HepG2 (cell line): Measurements from ENCODE around the gene DHRS7. TPM values are rescaled to one million over a fixed set of nuclear protein-coding genes. Genes with fewer than 3 reads are reported as not detected.
A peak's percentile ranks its signal among the peaks of the same experiment; 100 is the strongest.

Experiments
- KDM3A ChIP-seq: IDR thresholded peaks from 2 replicates; pipeline ENCODE4 v1.6.1; 2018; ENCODE audit warnings: low read depth, missing compliant biosample characterization
- SPEN ChIP-seq: sonication (generic); formaldehyde crosslinking; IDR thresholded peaks from 2 replicates; pipeline ENCODE4 v1.5.1; 2020; ENCODE audit warnings: low read depth, mild to moderate bottlenecking, missing genetic modification reagents
- ZMYM3 ChIP-seq: sonication (generic); formaldehyde crosslinking; IDR thresholded peaks from 2 replicates; pipeline ENCODE4 v1.5.1; 2020; ENCODE audit warnings: mild to moderate bottlenecking, missing genetic modification reagents
- ZNF256 ChIP-seq: sonication (generic); formaldehyde crosslinking; conservative IDR thresholded peaks from 2 replicates; pipeline ENCODE4 v1.4.0; 2020; ENCODE audit warnings: missing genetic modification reagents
- ZNF501 ChIP-seq: sonication (generic); formaldehyde crosslinking; IDR thresholded peaks from 2 replicates; pipeline ENCODE4 v1.5.1; 2020; ENCODE audit warnings: mild to moderate bottlenecking, moderate library complexity, missing genetic modification reagents
- ZNF775 ChIP-seq: sonication (generic); formaldehyde crosslinking; IDR thresholded peaks from 2 replicates; pipeline ENCODE4 v1.4.0; 2020; ENCODE audit warnings: missing genetic modification reagents, mild to moderate bottlenecking, moderate library complexity, borderline replicate concordance
- polyA plus RNA-seq, 8 experiments: library from polyadenylated mRNA; depleted of rRNA in 3 of 8; stranded (reverse) in 7 of 8; unstranded in 1 of 8; fragments of >200 nt; fragmentation: Illumina TruSeq in 4 of 8; extraction: Trizol in 4 of 8; gene quantifications; 2 replicates each; pipeline versions ENCODE4 v1.2.1 to v1.2.3, GENCODE V29; 2011 to 2016; ENCODE audit warnings: low read depth in 4 of 8, missing spikeins in 1 of 8, mixed read lengths in 1 of 8; ENCODE audit not compliant: insufficient read depth in 1 of 8
- total RNA-seq, 5 experiments: library from RNA; depleted of rRNA; stranded (reverse); fragments of >200 nt; fragmentation: Illumina TruSeq; extraction: Trizol; gene quantifications; 2 replicates each; pipeline ENCODE4 v1.2.3, GENCODE V29; 2016; ENCODE audit warnings: low read depth in 1 of 5
- TF ChIP-seq, protein P1 (sequence below), 2 experiments: fragments of 450-650 bp in 1 of 2; sonication (generic) in 1 of 2; formaldehyde crosslinking in 1 of 2; IDR thresholded peaks; 2 replicates each; pipeline versions ENCODE4 v1.6.1 to v1.8.0; 2016 to 2022; ENCODE audit warnings: antibody characterized with exemption in 1 of 2, mild to moderate bottlenecking in 1 of 2, missing genetic modification reagents in 1 of 2
- TF ChIP-seq, protein P2 (sequence below): sonication (generic); formaldehyde crosslinking; IDR thresholded peaks from 2 replicates; pipeline ENCODE4; 2020; ENCODE audit warnings: missing genetic modification reagents, mild to moderate bottlenecking, borderline replicate concordance
- TF ChIP-seq, protein P3 (sequence below): IDR thresholded peaks from 2 replicates; pipeline ENCODE4 v1.6.1; 2016; ENCODE audit warnings: mild to moderate bottlenecking
- TF ChIP-seq, protein P4 (sequence below): IDR thresholded peaks from 2 replicates; pipeline ENCODE4 v1.6.1; 2012; ENCODE audit warnings: low read length, improper control_type of control experiment

The DHRS7 gene
- total and polyA plus RNA-seq, 2 of the 13 experiments (the other 11 are each of a cell fraction or from before 2014, with no cell fraction given): 20.8 to 44.4 TPM

DNA sequence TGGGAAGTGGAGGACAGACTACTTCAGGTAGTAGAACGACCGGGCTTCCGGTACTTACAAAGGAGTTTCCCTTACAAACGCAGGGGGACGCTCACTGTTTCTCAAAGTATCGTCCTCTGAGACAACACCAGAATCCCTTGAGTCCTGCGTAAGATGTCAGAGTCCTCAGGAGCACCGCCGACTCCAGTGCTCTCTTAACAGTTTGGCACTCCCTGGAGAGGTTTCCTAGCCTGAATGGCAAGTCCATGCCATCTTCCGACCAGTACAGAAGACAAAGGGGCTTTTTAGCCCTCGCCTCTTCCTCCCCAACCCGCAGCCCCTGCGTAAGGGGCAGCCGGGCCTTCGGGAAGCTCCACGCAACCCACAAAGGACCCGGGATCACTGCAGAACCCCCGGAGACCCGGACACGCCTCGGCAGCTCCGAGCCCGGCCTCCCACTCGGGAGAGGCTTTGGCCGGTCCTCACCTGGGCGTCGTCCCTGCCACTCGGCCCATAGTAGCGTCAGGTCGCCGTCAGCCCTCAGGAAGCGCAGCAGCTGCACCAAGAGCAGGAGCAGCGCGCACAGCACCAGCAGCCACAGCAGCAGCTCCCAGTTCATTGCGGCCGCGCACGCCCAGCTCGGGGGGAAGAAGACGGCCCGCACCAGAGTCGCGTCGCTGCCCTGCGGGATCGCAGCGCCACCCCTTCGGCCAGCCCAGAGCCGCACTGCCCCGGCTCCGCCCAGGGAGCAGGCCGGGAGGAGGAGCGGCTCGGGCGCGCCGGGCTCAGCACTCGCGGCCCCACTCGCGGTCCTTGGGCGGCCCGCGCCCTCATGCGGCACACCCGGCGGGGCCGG lies at the start of gene DHRS7 (continued):
- TF ChIP-seq, protein P1, sequence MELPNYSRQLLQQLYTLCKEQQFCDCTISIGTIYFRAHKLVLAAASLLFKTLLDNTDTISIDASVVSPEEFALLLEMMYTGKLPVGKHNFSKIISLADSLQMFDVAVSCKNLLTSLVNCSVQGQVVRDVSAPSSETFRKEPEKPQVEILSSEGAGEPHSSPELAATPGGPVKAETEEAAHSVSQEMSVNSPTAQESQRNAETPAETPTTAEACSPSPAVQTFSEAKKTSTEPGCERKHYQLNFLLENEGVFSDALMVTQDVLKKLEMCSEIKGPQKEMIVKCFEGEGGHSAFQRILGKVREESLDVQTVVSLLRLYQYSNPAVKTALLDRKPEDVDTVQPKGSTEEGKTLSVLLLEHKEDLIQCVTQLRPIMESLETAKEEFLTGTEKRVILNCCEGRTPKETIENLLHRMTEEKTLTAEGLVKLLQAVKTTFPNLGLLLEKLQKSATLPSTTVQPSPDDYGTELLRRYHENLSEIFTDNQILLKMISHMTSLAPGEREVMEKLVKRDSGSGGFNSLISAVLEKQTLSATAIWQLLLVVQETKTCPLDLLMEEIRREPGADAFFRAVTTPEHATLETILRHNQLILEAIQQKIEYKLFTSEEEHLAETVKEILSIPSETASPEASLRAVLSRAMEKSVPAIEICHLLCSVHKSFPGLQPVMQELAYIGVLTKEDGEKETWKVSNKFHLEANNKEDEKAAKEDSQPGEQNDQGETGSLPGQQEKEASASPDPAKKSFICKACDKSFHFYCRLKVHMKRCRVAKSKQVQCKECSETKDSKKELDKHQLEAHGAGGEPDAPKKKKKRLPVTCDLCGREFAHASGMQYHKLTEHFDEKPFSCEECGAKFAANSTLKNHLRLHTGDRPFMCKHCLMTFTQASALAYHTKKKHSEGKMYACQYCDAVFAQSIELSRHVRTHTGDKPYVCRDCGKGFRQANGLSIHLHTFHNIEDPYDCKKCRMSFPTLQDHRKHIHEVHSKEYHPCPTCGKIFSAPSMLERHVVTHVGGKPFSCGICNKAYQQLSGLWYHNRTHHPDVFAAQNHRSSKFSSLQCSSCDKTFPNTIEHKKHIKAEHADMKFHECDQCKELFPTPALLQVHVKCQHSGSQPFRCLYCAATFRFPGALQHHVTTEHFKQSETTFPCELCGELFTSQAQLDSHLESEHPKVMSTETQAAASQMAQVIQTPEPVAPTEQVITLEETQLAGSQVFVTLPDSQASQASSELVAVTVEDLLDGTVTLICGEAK (IDR thresholded peaks at IDR 0.05): no peak
- TF ChIP-seq, protein P1 (CRISPR knock-in tag; IDR thresholded peaks at IDR 0.05): no peak; the same call in none of the 2 replicates
- TF ChIP-seq, protein P2, sequence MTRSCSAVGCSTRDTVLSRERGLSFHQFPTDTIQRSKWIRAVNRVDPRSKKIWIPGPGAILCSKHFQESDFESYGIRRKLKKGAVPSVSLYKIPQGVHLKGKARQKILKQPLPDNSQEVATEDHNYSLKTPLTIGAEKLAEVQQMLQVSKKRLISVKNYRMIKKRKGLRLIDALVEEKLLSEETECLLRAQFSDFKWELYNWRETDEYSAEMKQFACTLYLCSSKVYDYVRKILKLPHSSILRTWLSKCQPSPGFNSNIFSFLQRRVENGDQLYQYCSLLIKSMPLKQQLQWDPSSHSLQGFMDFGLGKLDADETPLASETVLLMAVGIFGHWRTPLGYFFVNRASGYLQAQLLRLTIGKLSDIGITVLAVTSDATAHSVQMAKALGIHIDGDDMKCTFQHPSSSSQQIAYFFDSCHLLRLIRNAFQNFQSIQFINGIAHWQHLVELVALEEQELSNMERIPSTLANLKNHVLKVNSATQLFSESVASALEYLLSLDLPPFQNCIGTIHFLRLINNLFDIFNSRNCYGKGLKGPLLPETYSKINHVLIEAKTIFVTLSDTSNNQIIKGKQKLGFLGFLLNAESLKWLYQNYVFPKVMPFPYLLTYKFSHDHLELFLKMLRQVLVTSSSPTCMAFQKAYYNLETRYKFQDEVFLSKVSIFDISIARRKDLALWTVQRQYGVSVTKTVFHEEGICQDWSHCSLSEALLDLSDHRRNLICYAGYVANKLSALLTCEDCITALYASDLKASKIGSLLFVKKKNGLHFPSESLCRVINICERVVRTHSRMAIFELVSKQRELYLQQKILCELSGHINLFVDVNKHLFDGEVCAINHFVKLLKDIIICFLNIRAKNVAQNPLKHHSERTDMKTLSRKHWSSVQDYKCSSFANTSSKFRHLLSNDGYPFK: peak; percentile 54; the same call in 1 of the 2 replicates
- TF ChIP-seq ZMYM3 (no peak; the same call in 1 of the 2 replicates), KDM3A (CRISPR knock-in tag) (no peak), ZNF501 (CRISPR knock-in tag) (peak; percentile 86), ZNF256 (CRISPR knock-in tag) (no peak), SPEN (CRISPR knock-in tag) (peak; percentile 67), ZNF775 (CRISPR knock-in tag) (no peak)
- TF ChIP-seq, protein P3, sequence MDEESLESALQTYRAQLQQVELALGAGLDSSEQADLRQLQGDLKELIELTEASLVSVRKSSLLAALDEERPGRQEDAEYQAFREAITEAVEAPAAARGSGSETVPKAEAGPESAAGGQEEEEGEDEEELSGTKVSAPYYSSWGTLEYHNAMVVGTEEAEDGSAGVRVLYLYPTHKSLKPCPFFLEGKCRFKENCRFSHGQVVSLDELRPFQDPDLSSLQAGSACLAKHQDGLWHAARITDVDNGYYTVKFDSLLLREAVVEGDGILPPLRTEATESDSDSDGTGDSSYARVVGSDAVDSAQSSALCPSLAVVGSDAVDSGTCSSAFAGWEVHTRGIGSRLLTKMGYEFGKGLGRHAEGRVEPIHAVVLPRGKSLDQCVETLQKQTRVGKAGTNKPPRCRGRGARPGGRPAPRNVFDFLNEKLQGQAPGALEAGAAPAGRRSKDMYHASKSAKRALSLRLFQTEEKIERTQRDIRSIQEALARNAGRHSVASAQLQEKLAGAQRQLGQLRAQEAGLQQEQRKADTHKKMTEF: peak; percentile 80; the same call in 1 of the 2 replicates
- TF ChIP-seq, protein P4, sequence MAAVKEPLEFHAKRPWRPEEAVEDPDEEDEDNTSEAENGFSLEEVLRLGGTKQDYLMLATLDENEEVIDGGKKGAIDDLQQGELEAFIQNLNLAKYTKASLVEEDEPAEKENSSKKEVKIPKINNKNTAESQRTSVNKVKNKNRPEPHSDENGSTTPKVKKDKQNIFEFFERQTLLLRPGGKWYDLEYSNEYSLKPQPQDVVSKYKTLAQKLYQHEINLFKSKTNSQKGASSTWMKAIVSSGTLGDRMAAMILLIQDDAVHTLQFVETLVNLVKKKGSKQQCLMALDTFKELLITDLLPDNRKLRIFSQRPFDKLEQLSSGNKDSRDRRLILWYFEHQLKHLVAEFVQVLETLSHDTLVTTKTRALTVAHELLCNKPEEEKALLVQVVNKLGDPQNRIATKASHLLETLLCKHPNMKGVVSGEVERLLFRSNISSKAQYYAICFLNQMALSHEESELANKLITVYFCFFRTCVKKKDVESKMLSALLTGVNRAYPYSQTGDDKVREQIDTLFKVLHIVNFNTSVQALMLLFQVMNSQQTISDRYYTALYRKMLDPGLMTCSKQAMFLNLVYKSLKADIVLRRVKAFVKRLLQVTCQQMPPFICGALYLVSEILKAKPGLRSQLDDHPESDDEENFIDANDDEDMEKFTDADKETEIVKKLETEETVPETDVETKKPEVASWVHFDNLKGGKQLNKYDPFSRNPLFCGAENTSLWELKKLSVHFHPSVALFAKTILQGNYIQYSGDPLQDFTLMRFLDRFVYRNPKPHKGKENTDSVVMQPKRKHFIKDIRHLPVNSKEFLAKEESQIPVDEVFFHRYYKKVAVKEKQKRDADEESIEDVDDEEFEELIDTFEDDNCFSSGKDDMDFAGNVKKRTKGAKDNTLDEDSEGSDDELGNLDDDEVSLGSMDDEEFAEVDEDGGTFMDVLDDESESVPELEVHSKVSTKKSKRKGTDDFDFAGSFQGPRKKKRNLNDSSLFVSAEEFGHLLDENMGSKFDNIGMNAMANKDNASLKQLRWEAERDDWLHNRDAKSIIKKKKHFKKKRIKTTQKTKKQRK: no peak
